Measurements from ENCODE around the gene SOX3.

Gene SOX3

DNA sequence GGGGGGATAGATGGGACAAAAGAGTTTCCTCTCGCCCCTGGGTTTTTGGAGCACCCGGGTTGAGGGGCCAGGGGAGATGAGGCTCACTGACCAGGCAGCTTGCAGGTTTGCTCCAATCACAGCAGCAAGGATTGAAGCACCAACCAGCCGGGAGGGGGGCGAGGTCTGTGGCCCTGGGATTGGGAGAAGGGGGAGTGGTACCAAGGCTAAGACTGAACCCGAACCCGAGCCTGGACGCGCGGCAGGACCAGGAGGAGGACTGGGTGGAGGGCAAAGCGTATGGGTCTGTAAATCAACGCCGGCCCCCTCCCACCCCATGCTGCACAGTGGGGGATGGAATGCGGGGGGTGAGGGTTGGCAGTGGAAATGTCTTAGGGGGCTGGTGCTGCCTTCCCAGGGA lies 3.5 kb downstream of the SOX3 start:
- H3K4me3 ChIP-seq (ENCODE audit: control insufficient read depth, low read depth, low read length) = no peak overlapping the region
- DNase-seq (ENCODE audit: low read depth) = no peak
- TF ChIP-seq, protein P1, sequence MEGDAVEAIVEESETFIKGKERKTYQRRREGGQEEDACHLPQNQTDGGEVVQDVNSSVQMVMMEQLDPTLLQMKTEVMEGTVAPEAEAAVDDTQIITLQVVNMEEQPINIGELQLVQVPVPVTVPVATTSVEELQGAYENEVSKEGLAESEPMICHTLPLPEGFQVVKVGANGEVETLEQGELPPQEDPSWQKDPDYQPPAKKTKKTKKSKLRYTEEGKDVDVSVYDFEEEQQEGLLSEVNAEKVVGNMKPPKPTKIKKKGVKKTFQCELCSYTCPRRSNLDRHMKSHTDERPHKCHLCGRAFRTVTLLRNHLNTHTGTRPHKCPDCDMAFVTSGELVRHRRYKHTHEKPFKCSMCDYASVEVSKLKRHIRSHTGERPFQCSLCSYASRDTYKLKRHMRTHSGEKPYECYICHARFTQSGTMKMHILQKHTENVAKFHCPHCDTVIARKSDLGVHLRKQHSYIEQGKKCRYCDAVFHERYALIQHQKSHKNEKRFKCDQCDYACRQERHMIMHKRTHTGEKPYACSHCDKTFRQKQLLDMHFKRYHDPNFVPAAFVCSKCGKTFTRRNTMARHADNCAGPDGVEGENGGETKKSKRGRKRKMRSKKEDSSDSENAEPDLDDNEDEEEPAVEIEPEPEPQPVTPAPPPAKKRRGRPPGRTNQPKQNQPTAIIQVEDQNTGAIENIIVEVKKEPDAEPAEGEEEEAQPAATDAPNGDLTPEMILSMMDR (conservative IDR thresholded peaks at IDR 0.05; ENCODE audit: control insufficient read depth, insufficient read depth, low read depth, low read length) = no peak

DNA sequence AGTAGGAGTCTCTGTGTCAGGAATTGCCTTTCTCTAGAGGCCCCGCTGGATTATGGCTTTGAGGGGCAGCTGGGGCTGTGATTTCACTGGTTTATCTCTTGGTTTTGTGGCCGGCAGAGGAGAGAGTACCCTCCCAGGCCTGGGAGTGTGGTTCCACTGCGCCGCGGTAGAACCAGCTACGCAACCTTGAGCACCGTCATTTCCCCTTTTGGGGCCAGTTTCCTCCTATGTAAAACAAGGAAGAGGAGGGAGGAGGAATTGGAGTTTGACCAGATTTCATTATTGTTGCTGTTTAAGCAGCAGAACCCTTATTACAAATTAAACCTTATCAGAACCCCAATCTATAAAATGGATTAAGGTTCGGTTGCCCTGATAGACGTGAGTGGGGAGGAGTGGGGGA lies 4.4 kb downstream of the SOX3 start:
- no peak overlapping the region for H3K4me3 ChIP-seq (ENCODE audit: control insufficient read depth, low read depth, low read length)
- no peak for DNase-seq (ENCODE audit: low read depth)
- TF ChIP-seq, protein P1 (conservative IDR thresholded peaks at IDR 0.05; ENCODE audit: control insufficient read depth, insufficient read depth, low read depth, low read length) = no peak

DNA sequence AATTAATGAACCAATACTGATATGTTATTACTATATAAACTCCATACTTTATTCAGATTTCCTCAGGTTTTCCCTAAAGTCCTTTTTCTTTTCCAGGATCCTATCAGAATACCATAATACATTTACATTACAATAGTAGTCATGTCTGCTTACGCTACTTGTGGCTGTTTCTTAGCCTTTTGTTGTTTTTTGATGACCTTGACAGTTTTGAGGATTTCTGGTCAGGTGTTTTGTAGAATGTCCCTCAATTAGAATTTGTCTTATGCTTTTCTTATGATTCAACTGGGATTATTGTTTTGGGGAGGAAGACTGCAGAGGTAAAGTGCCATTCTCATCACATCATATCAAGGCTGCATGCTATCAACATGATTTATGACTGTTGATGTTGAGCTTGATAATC lies 9.1 kb downstream of the SOX3 start:
- TF ChIP-seq, protein P1 (conservative IDR thresholded peaks at IDR 0.05; ENCODE audit: control insufficient read depth, insufficient read depth, low read depth, low read length) = no peak
- no peak for DNase-seq (ENCODE audit: low read depth)
- H3K4me3 ChIP-seq (ENCODE audit: control insufficient read depth, low read depth, low read length) = no peak overlapping the region

DNA sequence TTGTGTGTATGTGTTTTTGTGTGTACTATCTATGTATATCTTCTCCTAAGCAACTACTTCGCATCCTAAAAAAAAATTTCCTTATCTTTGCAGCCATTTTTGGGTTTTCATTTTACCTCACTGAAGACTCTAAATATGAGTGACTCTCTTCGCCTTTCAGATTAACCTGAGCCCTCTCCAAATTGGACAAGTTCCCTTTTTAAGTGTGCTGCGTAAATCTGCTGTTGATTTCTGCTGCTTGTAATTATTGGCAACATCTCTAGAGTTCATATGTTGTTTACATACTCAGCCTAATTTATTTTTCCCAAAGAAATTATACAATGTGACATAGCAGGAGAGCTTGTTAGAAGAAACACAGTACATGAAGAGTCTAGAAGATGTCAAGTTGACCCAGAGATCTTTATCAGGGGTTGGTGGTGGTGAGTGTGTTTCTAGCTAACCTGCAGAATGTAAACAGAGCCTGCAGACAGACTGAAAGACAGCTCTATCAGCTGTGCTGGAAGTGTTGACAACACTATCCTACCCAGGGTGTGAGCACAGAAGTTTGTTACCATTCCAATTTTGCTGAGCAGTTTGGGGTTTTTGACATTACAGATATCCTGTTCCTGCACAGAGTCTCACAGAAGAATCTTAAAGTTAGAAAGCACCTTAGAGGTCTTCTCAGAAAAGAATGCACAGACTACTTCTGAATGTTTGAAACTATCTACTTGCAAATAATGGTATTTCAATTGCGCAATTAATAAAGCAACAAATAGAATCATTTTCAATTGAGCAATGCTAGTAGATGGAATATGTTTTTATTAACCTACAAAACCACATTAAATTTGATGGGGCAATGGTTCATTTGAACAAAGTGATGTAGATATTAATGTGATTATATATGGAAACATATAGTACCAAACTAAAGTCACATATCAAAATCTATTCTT lies 12.5 kb downstream of the SOX3 start:
- no peak for DNase-seq (ENCODE audit: low read depth)
- no peak overlapping the region for H3K4me3 ChIP-seq (ENCODE audit: control insufficient read depth, low read depth, low read length)
- TF ChIP-seq, protein P1 (conservative IDR thresholded peaks at IDR 0.05; ENCODE audit: control insufficient read depth, insufficient read depth, low read depth, low read length) = no peak

DNA sequence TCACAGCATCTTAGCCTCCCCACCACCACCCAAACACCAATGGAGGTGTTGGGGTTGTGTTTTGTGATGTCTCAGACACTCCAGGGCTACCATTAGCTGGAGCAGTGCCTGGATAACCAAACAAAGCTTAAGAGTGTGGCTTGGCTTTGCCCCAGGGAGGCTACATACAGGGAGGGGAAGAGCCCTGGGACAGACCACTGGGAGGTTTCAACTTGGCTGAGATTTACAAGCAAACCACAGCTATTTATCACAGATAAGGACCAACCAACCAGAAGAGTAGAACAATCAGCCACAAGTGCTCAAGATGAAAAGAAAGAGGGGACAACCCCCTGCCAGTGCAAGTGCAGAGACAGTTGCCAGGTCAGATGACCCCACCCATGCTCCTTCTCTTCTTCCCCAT lies 24.1 kb downstream of the SOX3 start:
- H3K4me3 ChIP-seq (ENCODE audit: control insufficient read depth, low read depth, low read length) = no peak overlapping the region
- DNase-seq (ENCODE audit: low read depth) = no peak
- TF ChIP-seq, protein P1 (conservative IDR thresholded peaks at IDR 0.05; ENCODE audit: control insufficient read depth, insufficient read depth, low read depth, low read length) = no peak

DNA sequence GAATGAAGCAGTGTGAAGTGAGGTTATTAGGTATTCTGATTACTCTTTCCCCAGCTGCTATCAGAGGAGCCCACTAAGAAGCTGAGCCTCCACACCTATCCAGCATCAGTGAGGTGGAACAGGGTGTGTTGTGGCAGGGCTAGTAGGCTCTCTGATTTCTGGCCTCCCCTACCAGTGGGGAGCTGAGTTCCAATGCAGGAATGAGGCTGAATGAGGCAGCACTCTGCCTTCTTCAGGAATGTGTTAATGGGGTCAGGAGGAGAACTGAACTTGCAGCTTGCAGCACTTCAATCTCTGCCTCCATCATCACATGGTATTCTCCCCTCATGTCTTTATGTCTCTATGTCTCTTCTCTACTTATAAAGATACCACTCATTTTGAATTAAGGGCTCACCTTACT lies 26.9 kb downstream of the SOX3 start:
- no peak for DNase-seq (ENCODE audit: low read depth)
- TF ChIP-seq, protein P1 (conservative IDR thresholded peaks at IDR 0.05; ENCODE audit: control insufficient read depth, insufficient read depth, low read depth, low read length) = no peak
- no peak overlapping the region for H3K4me3 ChIP-seq (ENCODE audit: control insufficient read depth, low read depth, low read length)

All from fibroblast of mammary gland (primary cell).